Smooth muscle cell (in vitro differentiated cells): ENCODE measurements around the gene ST3GAL4. TPM values are rescaled to one million over a fixed set of nuclear protein-coding genes. Genes with fewer than 3 reads are reported as not detected.
"Not testable (repeated sequence)": the region's sequence is repeated elsewhere in the genome, so short reads cannot be mapped to it uniquely, and the experiment has no call there.

Source experiments
- DNase-seq: peaks from one replicate; lab custom pipeline; 2025; ENCODE audit not compliant: unreplicated experiment; lab: John Stamatoyannopoulos, UW
- H2AFZ ChIP-seq: fragments of 200-600 bp; sonication (generic); 2 replicates; pipeline ENCODE4 v1.6.0; 2016; ENCODE audit warnings: antibody characterized with exemption, low read depth, mild to moderate bottlenecking
- H3F3A ChIP-seq: fragments of 200-600 bp; sonication (generic); 2 replicates; pipeline ENCODE4 v1.6.0; 2017; ENCODE audit warnings: antibody characterized with exemption, low read depth
- H3K27ac ChIP-seq: fragments of 200-600 bp; sonication (generic); 2 replicates; pipeline ENCODE4 v1.5.1; 2016; ENCODE audit warnings: low read depth, mild to moderate bottlenecking
- H3K27me3 ChIP-seq: fragments of 200-600 bp; sonication (generic); 2 replicates; pipeline ENCODE4 v1.6.1; 2016; ENCODE audit warnings: low read depth, mild to moderate bottlenecking
- H3K36me3 ChIP-seq: fragments of 200-600 bp; sonication (generic); 2 replicates; pipeline ENCODE4 v1.5.1; 2016; ENCODE audit warnings: low read depth
- H3K4me1 ChIP-seq: fragments of 200-600 bp; sonication (generic); 2 replicates; pipeline ENCODE4 v1.5.1; 2016; ENCODE audit warnings: low read depth
- H3K4me2 ChIP-seq: fragments of 200-600 bp; sonication (generic); 2 replicates; pipeline ENCODE4 v1.6.0; 2016; ENCODE audit warnings: mild to moderate bottlenecking
- H3K4me3 ChIP-seq: fragments of 200-600 bp; sonication (generic); 2 replicates; pipeline ENCODE4 v1.5.1; 2016; ENCODE audit warnings: mild to moderate bottlenecking
- H3K79me2 ChIP-seq: fragments of 200-600 bp; sonication (generic); 2 replicates; pipeline ENCODE4 v1.6.0; 2016; ENCODE audit warnings: low read depth, mild to moderate bottlenecking
- H3K9ac ChIP-seq: fragments of 200-600 bp; sonication (generic); 2 replicates; pipeline ENCODE4 v1.6.0; 2016; ENCODE audit warnings: low read depth
- H3K9me3 ChIP-seq: fragments of 200-600 bp; sonication (generic); replicated peaks from 2 replicates; pipeline ENCODE4 v1.5.1; 2016; ENCODE audit warnings: low read depth
- H4K20me1 ChIP-seq: fragments of 200-600 bp; sonication (generic); 2 replicates; pipeline ENCODE4 v1.6.0; 2016; ENCODE audit warnings: low read depth
- WGBS: methylation state at CpG from one replicate; pipeline ENCODE4 v1.1.7; 2016; ENCODE audit warnings: low lambda C conversion rate; 5-methylcytosine and 5-hydroxymethylcytosine counted together
- polyA plus RNA-seq: library from polyadenylated mRNA; unstranded; fragments of >200 nt; fragmentation: Nextera tagmentation; extraction: Ambion mirVana; gene quantifications from 2 replicates; pipeline ENCODE4 v1.2.1, GENCODE V29; 2016
- total RNA-seq: library from RNA; depleted of rRNA; stranded (reverse); fragments of >200 nt; gene quantifications from 2 replicates; pipeline ENCODE4 v1.2.3, GENCODE V29; 2014
- TF ChIP-seq, protein P1 (sequence below): fragments of 200-600 bp; sonication (generic); IDR thresholded peaks from 2 replicates; pipeline ENCODE4 v1.5.1; 2017; ENCODE audit warnings: borderline replicate concordance, mild to moderate bottlenecking, antibody characterized with exemption; ENCODE audit not compliant: insufficient read depth, poor library complexity, severe bottlenecking

The ST3GAL4 gene
- total and polyA plus RNA-seq, 2 experiments from 2014 or later: 60.3 to 60.9 TPM

DNA sequence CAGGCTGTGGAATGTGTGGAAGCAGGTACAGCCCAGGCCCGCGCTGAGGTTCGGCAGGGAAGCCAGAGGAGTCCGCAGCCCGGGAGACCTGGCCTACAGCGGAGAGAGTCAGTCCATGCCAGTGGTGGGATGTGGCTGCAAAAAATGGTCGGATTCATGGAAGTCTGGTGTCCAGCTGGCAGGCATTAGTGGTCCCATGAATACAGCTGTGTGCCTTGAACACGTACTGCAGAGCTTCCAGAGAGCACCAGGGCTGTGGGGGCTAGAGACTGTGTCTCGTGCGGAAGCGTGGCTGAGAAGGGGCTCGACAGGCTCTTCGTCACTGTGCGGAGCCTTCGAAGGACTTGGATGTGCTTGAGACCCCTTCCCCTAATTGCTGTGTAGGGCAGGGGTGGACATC is 40.8 kb downstream of the ST3GAL4 start:
- 98% methylated on average over 15 of the region's 15 CpGs for WGBS
- DNase-seq, H3F3A ChIP-seq: not testable (repeated sequence)

DNA sequence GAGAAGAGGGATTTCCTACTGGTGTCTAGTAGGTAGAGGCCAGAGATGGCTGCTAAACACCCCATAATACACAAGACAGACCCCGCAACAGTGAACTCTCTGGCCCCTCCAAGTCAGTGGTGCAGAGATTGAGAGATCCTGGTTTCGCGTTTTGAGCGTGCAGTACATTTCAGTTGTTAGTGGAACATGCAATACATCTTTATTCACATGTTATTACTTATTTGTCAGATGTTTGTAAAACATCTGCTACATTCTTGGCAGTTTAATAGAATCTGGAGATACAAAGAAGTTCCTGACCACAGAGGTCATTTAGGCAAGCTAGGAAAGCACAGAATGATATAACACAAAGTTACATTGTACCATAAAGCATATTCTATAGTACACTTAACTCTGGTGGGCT is 41.5 kb downstream of the ST3GAL4 start:
- H4K20me1 ChIP-seq: peaks cover 74% of the 10 kb centered on the region
- H3K4me1 ChIP-seq: no peaks in the 10 kb centered on the region
- DNase-seq: no peak
- no peak overlapping the region for H3K4me3 ChIP-seq
- no peaks in the 10 kb centered on the region for H3K27me3 ChIP-seq
- H3K4me2 ChIP-seq: no peak overlapping the region
- no peak overlapping the region for H3K27ac ChIP-seq
- H3K9ac ChIP-seq: no peak overlapping the region
- H3K9me3 ChIP-seq: no peaks in the 10 kb centered on the region
- H3K79me2 ChIP-seq: peaks cover 33% of the 10 kb centered on the region
- no peak overlapping the region for H2AFZ ChIP-seq
- no peaks in the 10 kb centered on the region for H3F3A ChIP-seq
- TF ChIP-seq, protein P1, sequence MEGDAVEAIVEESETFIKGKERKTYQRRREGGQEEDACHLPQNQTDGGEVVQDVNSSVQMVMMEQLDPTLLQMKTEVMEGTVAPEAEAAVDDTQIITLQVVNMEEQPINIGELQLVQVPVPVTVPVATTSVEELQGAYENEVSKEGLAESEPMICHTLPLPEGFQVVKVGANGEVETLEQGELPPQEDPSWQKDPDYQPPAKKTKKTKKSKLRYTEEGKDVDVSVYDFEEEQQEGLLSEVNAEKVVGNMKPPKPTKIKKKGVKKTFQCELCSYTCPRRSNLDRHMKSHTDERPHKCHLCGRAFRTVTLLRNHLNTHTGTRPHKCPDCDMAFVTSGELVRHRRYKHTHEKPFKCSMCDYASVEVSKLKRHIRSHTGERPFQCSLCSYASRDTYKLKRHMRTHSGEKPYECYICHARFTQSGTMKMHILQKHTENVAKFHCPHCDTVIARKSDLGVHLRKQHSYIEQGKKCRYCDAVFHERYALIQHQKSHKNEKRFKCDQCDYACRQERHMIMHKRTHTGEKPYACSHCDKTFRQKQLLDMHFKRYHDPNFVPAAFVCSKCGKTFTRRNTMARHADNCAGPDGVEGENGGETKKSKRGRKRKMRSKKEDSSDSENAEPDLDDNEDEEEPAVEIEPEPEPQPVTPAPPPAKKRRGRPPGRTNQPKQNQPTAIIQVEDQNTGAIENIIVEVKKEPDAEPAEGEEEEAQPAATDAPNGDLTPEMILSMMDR: no peak
- no peaks in the 10 kb centered on the region for H3K36me3 ChIP-seq
- WGBS: 96% methylated on average over 4 of the region's 4 CpGs

More for the DNA sequence above, 40.8 kb downstream of the ST3GAL4 start:
- Histone ChIP-seq H4K20me1 (peaks cover 76% of the 10 kb centered on the region), H3K79me2 (peaks cover 32% of the 10 kb centered on the region)
- not testable (repeated sequence) for H3K27me3 ChIP-seq, H3K36me3 ChIP-seq, H3K9ac ChIP-seq, H2AFZ ChIP-seq, H3K4me3 ChIP-seq, H3K9me3 ChIP-seq, H3K4me2 ChIP-seq, H3K4me1 ChIP-seq, H3K27ac ChIP-seq

DNA sequence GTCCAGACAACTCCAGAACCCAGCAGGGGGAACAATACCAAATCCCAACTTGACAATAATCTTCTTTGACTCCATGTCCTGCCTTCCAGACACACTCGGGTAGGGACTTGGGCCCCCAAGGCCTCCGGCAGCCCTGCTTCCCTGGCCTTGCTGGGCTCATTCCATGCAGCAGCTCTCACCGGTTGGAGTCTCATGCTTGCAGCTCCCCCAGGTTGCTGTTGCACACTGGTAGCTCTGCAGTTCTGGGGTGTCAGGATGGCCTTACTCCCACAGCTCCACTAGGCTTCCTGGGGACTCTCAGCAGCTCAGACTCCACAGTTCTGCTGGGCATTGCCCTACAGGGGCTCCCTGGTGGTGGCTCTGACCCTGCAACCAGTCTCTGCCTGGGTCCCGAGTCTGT is 42.8 kb downstream of the ST3GAL4 start:
- Histone ChIP-seq H3K9ac (no peak overlapping the region), H3K27ac (no peak overlapping the region), H3K36me3 (no peaks in the 10 kb centered on the region), H3K79me2 (peaks cover 31% of the 10 kb centered on the region), H2AFZ (no peak overlapping the region), H4K20me1 (peaks cover 71% of the 10 kb centered on the region), H3K4me2 (no peak overlapping the region), H3F3A (no peaks in the 10 kb centered on the region), H3K4me1 (peaks cover 6% of the 10 kb centered on the region), H3K4me3 (no peak overlapping the region), H3K9me3 (no peaks in the 10 kb centered on the region), H3K27me3 (no peaks in the 10 kb centered on the region)
- TF ChIP-seq, protein P1: no peak
- 98% methylated on average over 4 of the region's 4 CpGs for WGBS
- DNase-seq: no peak

DNA sequence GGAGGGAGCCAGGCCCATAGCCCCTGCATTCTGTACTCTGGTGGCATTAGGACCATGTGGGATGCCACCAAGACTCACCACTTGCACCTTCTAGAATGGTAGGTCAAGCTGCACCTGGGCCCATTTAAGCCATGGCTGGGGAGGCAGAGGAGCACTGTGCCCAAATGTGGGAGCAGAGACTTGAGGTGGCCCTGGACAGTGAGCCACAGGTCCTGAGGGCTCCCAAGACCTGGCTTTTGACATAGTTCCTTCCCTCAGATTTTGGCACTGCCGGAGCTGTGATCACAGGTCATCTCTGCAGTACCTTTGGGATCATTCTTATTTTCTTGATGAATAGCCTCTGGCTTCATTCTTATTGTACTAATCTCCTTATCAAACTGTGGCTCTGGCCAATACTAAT is 43.2 kb downstream of the ST3GAL4 start:
- H3K4me3 ChIP-seq: no peak overlapping the region
- H3K27me3 ChIP-seq: no peaks in the 10 kb centered on the region
- no peak overlapping the region for H3K27ac ChIP-seq
- H3K4me1 ChIP-seq: peaks cover 10% of the 10 kb centered on the region
- no peaks in the 10 kb centered on the region for H3K36me3 ChIP-seq
- no peak overlapping the region for H3K4me2 ChIP-seq
- no peaks in the 10 kb centered on the region for H3F3A ChIP-seq
- no peaks in the 10 kb centered on the region for H3K9me3 ChIP-seq
- H4K20me1 ChIP-seq: peaks cover 71% of the 10 kb centered on the region
- no peak overlapping the region for H2AFZ ChIP-seq
- DNase-seq: no peak
- TF ChIP-seq, protein P1: no peak
- 100% methylated on average over 1 of the region's 1 CpG for WGBS
- H3K9ac ChIP-seq: no peak overlapping the region
- peaks cover 27% of the 10 kb centered on the region for H3K79me2 ChIP-seq
